Gastrocnemius medialis (tissue), 4 donors: ENCODE measurements around the gene IFIT1B.

Source experiments
- POLR2A ChIP-seq, 2 donors: fragments of 450-650 bp; IDR thresholded peaks; one replicate each; pipeline ENCODE4 v1.6.1; 2017; ENCODE audit warnings: antibody characterized with exemption in 2 of 2, mild to moderate bottlenecking in 2 of 2, moderate library complexity in 2 of 2
- TF ChIP-seq, protein P1 (sequence below), 5 experiments: fragments of 450-650 bp in 3 of 5; fragments of 200-600 bp in 2 of 5; sonication (generic) in 2 of 5; IDR thresholded peaks in 4 of 5; conservative IDR thresholded peaks in 1 of 5; 1 replicate in 4 of 5; 2 replicates in 1 of 5; pipeline ENCODE4 v1.5.1; 2016 to 2019; ENCODE audit warnings: antibody characterized with exemption in 5 of 5, mild to moderate bottlenecking in 3 of 5, moderate library complexity in 3 of 5

DNA sequence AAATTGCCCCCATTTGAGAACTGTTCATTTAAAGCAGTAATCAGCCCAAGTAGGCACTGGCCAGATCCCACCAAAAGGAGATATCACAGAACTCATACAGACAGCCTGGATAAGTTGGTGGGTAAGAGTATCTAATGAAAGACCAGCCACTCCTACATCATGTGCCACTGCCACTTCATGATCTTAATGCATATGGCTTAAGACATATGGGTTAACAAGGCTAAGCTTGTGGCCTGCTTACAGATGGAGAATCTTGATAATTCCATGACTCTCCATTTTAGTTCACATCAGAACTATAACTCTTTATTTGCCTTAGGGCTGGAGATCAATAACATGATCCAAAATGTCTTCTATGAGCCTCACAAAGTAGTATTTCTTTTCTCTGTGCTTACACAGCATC, 6.8 kb upstream of the IFIT1B start:
- TF ChIP-seq, protein P1, sequence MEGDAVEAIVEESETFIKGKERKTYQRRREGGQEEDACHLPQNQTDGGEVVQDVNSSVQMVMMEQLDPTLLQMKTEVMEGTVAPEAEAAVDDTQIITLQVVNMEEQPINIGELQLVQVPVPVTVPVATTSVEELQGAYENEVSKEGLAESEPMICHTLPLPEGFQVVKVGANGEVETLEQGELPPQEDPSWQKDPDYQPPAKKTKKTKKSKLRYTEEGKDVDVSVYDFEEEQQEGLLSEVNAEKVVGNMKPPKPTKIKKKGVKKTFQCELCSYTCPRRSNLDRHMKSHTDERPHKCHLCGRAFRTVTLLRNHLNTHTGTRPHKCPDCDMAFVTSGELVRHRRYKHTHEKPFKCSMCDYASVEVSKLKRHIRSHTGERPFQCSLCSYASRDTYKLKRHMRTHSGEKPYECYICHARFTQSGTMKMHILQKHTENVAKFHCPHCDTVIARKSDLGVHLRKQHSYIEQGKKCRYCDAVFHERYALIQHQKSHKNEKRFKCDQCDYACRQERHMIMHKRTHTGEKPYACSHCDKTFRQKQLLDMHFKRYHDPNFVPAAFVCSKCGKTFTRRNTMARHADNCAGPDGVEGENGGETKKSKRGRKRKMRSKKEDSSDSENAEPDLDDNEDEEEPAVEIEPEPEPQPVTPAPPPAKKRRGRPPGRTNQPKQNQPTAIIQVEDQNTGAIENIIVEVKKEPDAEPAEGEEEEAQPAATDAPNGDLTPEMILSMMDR (IDR thresholded peaks at IDR 0.05 in 4 of 5, conservative IDR thresholded peaks at IDR 0.05 in 1 of 5), result no peak
- no peak for TF ChIP-seq POLR2A (IDR thresholded peaks at IDR 0.05)
